Mesodermal cell (in vitro differentiated cells): ENCODE data around the gene KRT3.

Source experiments
- H3K27ac ChIP-seq: 2 replicates; pipeline ENCODE4 v1.7.0; 2013; ENCODE audit warnings: mild to moderate bottlenecking, low read depth, low read length, moderate library complexity; ENCODE audit not compliant: severe bottlenecking
- H3K36me3 ChIP-seq: 2 replicates; pipeline ENCODE4 v1.7.1; 2013; ENCODE audit warnings: mild to moderate bottlenecking, low read length, moderate library complexity; ENCODE audit not compliant: control insufficient read depth, insufficient read depth
- H3K4me1 ChIP-seq: one replicate; pipeline ENCODE4 v1.7.1; 2013; ENCODE audit warnings: mild to moderate bottlenecking, low read length; ENCODE audit not compliant: insufficient read depth, control insufficient read depth, poor library complexity, severe bottlenecking
- H3K4me3 ChIP-seq: 2 replicates; pipeline ENCODE4 v1.7.0; 2013; ENCODE audit warnings: low read length, control low read depth, mild to moderate bottlenecking; ENCODE audit not compliant: insufficient read depth, poor library complexity, severe bottlenecking; ENCODE audit errors: extremely low read depth
- H3K9me3 ChIP-seq: 2 replicates; pipeline ENCODE4 v1.7.1; 2013; ENCODE audit warnings: mild to moderate bottlenecking, low read length, moderate library complexity; ENCODE audit not compliant: control insufficient read depth
- WGBS, 2 experiments: methylation state at CpG; one replicate each; pipeline ENCODE4 v1.1.5; 2013; ENCODE audit warnings: missing lambda C conversion rate in 2 of 2; ENCODE audit not compliant: insufficient coverage in 2 of 2; 5-methylcytosine and 5-hydroxymethylcytosine counted together

Gene KRT3

DNA sequence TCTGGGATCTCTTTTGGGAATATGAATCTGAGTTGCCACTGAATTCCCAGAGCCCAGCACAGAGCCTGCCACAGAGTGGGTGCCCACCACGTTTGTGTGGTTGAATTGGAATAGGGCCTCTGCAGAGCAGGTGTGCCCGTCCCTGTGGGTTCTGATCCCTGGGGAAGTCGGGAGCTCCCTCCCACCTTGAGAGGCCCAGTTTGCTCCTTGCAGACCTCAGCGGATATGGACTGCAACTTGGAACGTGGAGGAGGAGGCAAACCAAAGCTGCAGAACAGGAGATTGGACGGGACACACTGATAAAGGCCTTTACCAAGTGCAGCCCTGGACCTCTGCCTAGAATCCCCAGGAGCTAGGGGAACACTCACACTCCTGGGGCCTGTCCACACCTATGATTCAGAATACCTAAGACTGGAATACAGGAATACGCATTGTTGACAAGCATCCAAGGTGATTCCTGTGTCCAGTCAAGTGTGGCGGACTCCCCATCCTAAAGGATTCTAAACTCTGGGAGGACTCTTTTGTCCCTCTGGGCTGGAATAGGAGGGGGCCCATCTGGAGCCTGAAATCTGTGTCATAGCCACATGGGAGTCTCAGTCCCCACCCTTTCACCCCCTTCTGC lies 21.2 kb downstream of the KRT3 start:
- Histone ChIP-seq H3K27ac (no peak overlapping the region), H3K36me3 (no peaks in the 10 kb centered on the region), H3K9me3 (no peaks in the 10 kb centered on the region), H3K4me1 (no peaks in the 10 kb centered on the region), H3K4me3 (no peak overlapping the region)
- WGBS, 2 experiments: 76 to 82% methylated on average over 8 of the region's 8 CpGs

DNA sequence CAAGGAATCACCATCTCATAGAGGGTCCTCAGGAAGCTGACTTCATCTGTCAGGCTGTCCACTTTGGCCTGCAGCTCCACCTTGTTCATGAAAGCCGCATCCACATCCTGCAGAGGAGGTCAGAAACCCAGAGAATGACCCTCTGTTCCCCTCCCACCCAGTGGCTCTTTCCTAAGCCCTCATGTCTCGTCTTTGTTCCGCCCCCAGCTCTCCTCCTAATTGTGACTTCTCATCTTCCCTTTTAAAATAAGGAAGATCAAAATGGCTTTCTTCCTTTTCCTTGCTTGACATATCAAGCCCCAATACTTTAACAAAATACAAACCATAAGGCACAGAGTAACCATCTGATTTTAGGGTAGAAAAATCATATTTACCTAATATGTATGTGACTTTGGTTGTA lies 23.1 kb downstream of the KRT3 start:
- Histone ChIP-seq H3K9me3 (no peaks in the 10 kb centered on the region), H3K36me3 (no peaks in the 10 kb centered on the region), H3K4me1 (peaks cover 5% of the 10 kb centered on the region), H3K27ac (no peak overlapping the region), H3K4me3 (no peak overlapping the region)
- WGBS, 2 experiments: 50 to 90% methylated on average over 2 to 3 of the region's 3 CpGs

DNA sequence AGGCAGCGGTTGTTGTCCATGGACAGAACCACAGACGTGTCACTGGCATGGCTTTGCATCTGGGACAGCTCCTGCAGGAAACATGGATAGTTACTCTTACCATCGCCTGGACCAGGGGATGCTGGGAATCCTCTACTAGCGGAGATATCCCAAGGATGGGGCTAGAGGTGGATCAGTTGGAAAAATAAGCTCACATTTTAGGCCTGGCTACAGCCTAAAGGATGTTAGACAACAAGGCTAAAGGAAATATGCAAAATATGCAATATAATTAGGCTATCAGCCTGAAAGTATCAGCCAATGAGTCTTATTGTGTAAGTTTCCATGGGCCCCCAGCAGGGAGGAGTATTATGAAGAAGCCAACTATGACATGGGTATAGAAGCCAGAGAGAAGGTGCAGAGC lies 23.7 kb downstream of the KRT3 start:
- Histone ChIP-seq H3K4me1 (peaks cover 5% of the 10 kb centered on the region), H3K36me3 (no peaks in the 10 kb centered on the region), H3K9me3 (no peaks in the 10 kb centered on the region), H3K27ac (no peak overlapping the region), H3K4me3 (no peak overlapping the region)
- 91 to 95% methylated on average over 4 of the region's 4 CpGs for WGBS, 2 experiments

DNA sequence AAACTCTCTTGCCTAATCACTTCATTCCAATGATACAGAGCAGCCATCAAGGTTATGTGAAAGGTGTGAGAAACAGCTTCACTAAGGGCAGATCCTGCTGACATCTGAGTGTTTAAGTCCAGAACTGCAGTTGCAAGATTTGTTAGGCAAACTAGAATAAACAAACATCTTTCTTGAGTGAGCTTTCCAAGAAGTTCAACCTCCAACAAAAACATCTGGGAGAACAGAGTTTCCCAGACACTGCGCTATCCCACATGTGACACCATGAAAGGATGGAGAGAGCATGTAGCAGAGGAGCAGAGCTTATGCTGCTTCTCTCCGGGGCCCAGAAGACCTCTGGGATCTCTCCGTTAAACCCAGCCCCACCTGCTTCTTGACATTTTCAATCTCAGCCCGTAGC lies 24.4 kb downstream of the KRT3 start:
- no peak overlapping the region for H3K27ac ChIP-seq
- WGBS, 2 experiments: 74 to 82% methylated on average over 3 to 4 of the region's 4 CpGs
- H3K4me1 ChIP-seq: peaks cover 5% of the 10 kb centered on the region
- H3K36me3 ChIP-seq: no peaks in the 10 kb centered on the region
- H3K4me3 ChIP-seq: no peak overlapping the region
- no peaks in the 10 kb centered on the region for H3K9me3 ChIP-seq

DNA sequence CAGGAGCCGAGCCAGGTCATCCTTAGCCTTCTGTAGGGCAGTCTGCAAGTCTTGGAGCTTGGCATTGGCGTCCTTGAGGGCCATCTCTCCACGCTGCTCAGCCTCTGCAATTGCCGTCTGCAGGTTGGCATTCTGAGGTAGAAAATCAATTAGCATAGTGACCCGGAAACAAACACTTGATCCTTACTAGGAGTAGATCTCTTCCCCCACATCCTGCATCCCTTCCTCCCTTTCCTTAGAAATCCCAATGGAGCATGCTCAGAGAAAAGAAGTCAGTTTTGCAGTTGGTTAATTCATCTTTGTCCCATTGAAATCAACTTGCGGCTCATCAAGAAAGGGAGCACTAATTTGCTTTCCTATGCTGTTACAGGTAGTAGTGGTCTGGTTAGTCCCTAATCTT lies 24.8 kb downstream of the KRT3 start:
- Histone ChIP-seq H3K4me3 (no peak overlapping the region), H3K9me3 (no peaks in the 10 kb centered on the region), H3K27ac (no peak overlapping the region), H3K36me3 (no peaks in the 10 kb centered on the region), H3K4me1 (peaks cover 5% of the 10 kb centered on the region)
- 86 to 100% methylated on average over 2 to 6 of the region's 6 CpGs for WGBS, 2 experiments

- Histone ChIP-seq H3K9me3 (no peaks in the 10 kb centered on the region), H3K4me1 (peaks cover 5% of the 10 kb centered on the region)
Observed at GRCh38 chr12:52769946-52770345, 26.0 kb downstream of the KRT3 start.

DNA sequence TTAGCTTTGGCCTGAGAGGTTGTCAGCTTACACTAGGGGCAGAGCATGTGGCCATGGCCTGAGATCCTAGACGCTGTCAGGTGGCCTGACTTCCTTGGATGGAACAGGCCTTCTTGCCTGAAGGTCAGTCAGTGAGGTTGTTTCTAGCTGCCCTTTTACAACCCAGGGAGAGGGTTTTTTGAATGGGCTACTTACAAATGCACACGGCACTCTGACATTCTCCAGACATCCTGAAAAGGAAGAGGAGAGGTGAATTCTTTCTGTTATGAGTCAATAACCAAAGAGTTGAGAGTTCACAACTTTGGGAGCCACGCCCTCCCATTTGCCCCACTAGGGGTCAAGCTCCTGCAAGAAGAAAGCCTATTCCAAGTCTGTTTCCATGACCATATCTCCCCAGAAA lies 26.6 kb downstream of the KRT3 start:
- Histone ChIP-seq H3K36me3 (no peaks in the 10 kb centered on the region), H3K9me3 (no peaks in the 10 kb centered on the region), H3K4me1 (peaks cover 5% of the 10 kb centered on the region), H3K4me3 (no peak overlapping the region), H3K27ac (no peak overlapping the region)
- 71 to 93% methylated on average over 1 to 2 of the region's 3 CpGs for WGBS, 2 experiments

More at GRCh38 chr12:52769946-52770345, 26.0 kb downstream of the KRT3 start:
- Histone ChIP-seq H3K36me3 (no peaks in the 10 kb centered on the region), H3K27ac (no peak overlapping the region), H3K4me3 (no peak overlapping the region)

DNA sequence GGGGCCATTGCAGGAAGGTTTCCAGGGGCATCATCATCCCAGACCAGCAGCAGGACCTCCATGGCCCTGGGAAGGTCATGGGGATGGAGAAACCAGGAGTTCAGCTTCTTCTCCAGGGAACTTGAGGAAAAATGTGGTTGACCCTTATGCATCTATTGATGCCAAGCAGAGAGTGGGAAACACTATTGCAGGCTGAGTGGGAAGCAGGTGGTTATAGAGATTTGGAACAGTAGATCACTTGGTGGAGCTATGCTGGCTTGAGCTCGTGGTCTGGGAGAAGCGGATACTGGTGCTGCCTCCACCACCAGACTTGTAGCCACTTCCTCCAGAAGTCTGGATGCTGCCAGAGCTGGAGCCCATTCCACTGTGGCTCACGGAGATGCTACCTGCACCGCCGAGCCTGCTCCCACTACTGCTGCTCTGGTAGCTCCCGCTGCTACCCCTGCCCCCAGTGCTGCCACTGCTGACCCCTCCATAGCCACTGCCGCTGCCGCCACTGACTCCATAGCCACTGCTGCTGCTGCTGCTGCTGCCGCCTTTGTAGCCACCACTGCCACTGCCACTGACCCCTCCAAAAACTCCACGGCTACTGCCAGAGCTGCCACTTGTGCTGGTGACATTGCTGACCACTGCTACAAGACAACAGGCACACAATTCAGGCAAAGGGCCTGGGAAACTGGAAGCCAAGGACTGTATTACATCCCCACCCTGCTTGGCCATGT lies 27.3 kb downstream of the KRT3 start:
- Histone ChIP-seq H3K4me1 (peaks cover 5% of the 10 kb centered on the region), H3K4me3 (no peak overlapping the region), H3K36me3 (no peaks in the 10 kb centered on the region), H3K9me3 (no peaks in the 10 kb centered on the region), H3K27ac (no peak overlapping the region)
- 90 to 91% methylated on average over 10 of the region's 10 CpGs for WGBS, 2 experiments

GRCh38 chr12:52767427-52767826 lies 28.5 kb downstream of the KRT3 start:
- Histone ChIP-seq H3K9me3 (peaks cover under 1% of the 10 kb centered on the region), H3K27ac (no peak overlapping the region), H3K4me1 (peaks cover 5% of the 10 kb centered on the region), H3K36me3 (no peaks in the 10 kb centered on the region), H3K4me3 (no peak overlapping the region)
- 60 to 76% methylated on average over 1 to 2 of the region's 3 CpGs for WGBS, 2 experiments

DNA sequence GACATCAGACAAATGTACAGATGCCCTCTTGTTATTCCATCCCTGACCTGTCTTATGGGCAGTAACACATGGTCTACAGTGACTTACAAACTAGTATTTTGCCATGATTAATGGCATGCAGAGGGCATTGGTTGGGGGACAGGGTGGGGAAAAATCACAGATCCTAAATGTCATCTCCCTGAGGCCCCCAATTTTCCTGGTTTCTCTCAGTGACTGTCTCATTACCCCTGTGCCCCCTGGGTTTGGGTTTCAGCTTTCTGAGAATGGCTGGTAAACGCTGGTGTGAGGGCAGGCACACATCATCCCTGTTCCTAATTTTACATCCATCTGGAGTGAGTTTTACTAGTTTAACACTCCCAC lies 28.9 kb downstream of the KRT3 start:
- no peaks in the 10 kb centered on the region for H3K36me3 ChIP-seq
- H3K9me3 ChIP-seq: peaks cover 5% of the 10 kb centered on the region
- H3K4me1 ChIP-seq: peaks cover 5% of the 10 kb centered on the region
- no peak overlapping the region for H3K4me3 ChIP-seq
- no peak overlapping the region for H3K27ac ChIP-seq
- no CpG with 5 or more reads among the region's 1 CpG for WGBS, 2 experiments

- Histone ChIP-seq H3K27ac (no peak overlapping the region), H3K4me1 (peaks cover 5% of the 10 kb centered on the region), H3K4me3 (no peak overlapping the region), H3K9me3 (peaks cover 7% of the 10 kb centered on the region), H3K36me3 (no peaks in the 10 kb centered on the region)
- WGBS, 2 experiments: 78 to 86% methylated on average over 4 to 5 of the region's 5 CpGs
Observed at GRCh38 chr12:52766351-52767019, 29.4 kb downstream of the KRT3 start.
